ENCODE results near the gene FKBP15.
"Not testable (repeated sequence)": the region's sequence is repeated elsewhere in the genome, so short reads cannot be mapped to it uniquely, and the experiment has no call there.

The FKBP15 gene

GRCh38 chr9:113221003-113221799 lies at the start of gene FKBP15, which contains the start of gene SLC31A1:
FKBP15 (minus strand) TSS chr9:113221277; CDS start chr9:113221243, 34 bp downstream.
SLC31A1 (plus strand) TSS chr9:113221544; CDS start chr9:113256149, 34,605 bp downstream.
- peak; percentile 99 for DNase-seq

- DNase-seq = no peak
Measured at GRCh38 chr9:113269871-113270270, 48.8 kb upstream of the FKBP15 start.

DNA sequence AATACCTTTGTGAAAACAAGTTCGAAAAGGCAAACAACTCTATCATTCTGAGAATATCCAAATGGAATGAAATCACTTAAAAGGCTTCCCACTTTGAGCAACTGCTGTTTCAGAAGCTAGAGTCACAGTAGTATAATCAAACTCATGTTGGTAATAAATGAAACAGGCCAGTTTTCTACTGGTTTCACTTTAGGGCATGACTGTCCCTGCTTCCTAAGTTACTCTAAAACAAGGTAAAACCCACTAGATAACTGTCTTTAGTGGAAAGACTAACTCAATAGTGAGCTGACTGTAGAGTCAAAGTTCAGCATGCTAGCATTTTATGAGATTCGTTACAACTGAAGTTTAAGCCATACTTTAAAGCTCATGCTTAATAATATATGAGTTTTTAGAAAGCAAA lies 48.3 kb upstream of the FKBP15 start:
- DNase-seq = peak; percentile 34

GRCh38 chr9:113267911-113268566 lies 47.0 kb upstream of the FKBP15 start:
- no peak for DNase-seq

DNA sequence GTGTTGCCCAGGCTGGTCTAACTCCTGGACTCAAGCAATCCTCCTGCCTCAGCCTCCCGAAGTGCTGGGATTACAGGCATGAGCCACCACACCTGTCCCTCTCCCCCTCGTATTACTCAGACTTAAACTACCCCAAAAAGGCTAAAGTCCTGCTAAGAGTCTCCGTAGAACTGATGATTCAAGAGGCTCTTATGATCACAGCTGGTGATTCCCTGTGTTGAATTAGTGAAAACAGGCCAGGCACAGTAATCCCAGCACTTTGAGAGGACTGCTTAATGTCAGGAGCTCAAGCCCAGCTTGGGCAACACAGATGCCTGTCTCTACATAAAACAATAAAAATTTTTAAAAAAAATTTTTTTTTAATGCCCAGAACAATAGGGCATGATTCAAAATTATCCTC lies 45.1 kb upstream of the FKBP15 start:
- DNase-seq = no peak

DNA sequence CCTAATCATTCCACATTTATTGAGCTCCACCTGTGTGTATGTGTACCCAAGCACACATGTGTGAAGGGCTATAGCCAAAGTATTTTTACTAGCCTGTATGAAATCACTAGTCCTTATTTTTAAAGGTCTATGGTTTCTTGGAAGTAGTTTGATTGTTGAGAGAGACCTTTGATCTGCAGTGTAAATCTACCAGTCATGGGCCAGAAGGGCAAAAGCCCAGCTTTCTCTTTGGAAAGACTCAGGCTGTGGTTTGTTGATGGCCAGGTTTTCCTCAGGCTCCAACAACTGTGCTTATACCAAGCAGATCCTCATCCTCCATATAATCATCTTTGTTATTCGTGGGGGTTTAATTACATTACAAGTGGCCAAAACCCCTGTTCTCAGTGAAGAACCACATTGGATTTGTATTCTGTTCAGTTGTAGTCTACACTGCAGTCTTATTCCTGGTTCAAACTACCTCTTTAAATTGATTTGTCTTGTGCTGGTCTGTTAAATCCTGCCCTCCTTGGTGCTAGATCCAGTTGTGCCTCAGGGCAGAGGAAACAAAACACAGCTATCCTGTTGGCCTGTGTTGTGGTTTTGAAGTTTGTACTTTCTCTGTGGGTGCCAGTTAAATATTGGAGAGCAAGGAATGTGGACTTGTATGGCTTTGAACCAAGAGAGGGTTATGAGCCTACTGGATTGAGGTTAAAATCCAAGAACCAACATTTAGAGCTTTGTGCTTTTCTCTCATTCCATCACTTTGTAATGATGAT lies 41.0 kb upstream of the FKBP15 start:
- DNase-seq = no peak

DNA sequence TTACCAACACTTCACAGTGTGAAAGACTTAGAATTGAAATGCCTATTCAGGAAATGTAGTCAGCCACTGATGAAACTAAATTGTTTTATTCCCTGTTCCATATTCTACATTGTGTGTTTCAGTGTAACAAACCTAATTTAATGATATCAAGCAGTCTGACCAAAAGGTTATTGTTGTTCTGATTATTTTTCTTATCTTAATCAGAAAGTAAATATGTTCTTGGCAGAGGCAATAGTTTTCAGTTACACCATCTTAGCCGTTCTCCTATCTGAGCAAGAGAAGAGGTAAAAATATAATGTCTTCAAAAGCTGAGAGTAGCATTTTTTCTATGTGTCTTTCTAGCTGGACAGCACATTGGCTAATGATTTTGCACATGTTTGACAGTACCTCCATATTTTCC lies 37.2 kb upstream of the FKBP15 start:
- no peak for DNase-seq

GRCh38 chr9:113257863-113258262 lies 36.8 kb upstream of the FKBP15 start:
- no peak for DNase-seq

DNA sequence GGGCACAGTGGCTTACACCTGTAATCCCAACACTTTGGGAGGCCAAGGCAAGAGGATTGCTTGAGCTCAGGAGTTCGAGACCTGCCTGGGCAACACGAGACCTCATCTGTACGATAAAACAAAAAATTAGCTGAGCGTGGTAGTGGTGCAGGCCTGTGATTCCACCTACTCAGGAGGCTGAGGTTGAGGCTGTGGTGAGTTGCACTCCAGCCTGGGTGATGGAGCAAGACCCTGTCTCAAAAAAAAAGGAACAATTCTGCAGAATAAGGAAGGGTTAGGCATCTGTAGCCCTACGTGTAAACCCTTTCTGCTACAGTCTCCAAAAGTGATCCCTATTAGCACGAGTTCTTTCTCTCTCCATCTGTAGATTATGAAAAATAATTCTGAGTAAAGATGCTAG lies 34.4 kb upstream of the FKBP15 start:
- DNase-seq = no peak

DNA sequence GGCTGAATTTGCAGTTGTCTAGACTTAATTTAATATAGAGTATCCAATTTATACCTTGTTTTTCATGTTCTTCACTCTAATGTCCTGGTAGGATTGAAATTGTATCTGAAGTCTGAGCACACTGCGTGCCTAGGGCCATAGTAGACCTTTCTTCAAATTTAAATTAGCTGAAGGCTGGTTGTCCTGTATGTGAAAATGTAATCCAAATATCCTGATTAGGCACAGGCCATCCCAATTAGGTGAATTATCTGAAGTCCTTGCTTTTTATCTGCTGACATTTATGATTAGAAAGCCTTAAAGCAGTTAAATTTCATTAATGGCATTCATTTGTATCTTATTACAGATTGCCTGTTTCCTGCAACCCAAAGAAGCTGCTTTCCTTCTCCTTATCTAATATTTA lies 33.9 kb upstream of the FKBP15 start:
- no peak for DNase-seq

DNA sequence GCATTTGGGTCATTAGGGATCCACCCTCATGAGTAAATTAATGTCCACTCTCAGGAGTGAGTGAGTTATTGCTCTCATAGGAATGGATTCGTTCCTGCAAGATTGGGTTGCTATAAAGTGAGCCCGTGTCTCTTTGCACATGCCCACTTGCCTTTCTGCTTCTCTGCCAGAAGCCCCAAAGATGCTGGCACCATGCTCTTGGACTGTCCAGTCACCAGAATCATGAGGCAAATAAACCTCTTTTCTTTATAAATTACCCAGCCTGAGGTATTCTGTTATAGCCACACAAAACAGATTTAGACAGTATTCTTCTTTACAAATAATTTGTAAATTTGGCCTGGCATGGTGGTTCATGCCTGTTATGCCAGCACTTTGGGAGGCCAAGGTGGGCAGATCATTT lies 29.7 kb upstream of the FKBP15 start:
- DNase-seq = no peak

DNA sequence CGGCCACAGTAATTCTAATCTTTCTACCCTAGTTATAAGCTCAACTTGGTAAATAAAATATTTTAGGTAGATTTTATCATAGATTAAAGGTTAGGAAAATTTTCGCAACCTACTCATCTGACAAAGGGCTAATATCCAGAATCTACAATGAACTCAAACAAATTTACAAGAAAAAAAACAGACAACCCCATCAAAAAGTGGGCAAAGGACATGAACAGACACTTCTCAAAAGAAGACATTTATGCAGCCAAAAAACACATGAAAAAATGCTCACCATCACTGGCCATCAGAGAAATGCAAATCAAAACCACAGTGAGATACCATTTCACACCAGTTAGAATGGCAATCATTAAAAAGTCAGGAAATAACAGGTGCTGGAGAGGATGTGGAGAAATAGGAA lies 28.6 kb upstream of the FKBP15 start:
- not testable (repeated sequence) for DNase-seq

- DNase-seq = no peak
Measured at GRCh38 chr9:113247640-113248039, 26.6 kb upstream of the FKBP15 start.

DNA sequence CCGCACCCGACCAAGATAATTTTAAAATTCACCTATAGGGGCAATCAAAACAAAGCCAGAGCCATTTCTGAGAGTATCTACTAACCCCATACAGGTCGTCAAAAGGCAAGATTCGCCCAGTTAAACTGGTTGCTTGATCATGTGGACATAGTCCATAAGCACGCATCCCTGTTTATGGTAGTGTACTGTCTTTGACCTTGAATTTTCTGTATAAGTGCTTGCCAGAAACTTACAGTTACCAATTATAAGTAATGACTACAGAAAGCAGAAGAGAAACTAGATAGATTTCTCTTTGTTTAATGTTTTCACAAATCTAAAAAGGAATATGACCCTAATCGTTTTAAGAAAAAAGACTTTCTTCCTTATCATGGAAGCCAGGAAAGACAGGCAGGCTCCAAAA lies 25.9 kb upstream of the FKBP15 start:
- no peak for DNase-seq

DNA sequence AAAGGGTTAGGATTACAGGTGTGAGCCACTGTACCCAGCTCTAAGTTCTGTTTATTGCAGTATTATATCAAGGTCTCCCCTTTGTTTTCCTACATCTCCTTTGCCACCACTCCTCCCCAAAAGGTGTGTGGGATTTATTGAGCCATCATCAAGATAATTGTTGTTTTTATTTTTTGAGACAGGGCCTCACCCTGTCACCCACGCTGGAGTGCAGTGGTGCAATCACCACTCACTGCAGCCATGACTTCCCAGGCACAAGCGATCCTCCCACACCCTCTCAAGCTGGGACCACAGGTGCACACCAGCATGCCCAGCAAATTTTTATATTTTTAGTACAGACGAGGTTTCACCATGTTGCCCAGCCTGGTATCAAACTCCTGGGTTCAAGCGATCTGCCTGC lies 24.8 kb upstream of the FKBP15 start:
- DNase-seq = no peak

DNA sequence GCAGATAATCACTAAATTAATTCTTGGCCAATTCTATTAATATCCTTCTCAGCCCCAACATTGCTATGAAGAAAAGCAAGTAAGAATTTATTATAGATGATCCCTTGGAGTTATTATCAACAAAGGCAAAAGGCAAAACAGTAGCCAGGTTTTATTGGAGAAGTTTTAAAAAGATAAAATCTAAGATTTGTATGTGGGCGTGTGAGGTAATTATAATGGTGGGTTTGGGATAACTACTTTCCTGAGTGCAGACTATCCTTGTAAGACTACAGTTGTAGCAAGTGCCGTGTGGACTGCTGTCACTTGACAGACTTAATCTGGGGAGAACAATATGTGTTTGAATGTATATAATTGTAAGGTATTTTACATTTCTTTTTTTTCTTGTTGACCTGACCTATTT lies 23.5 kb upstream of the FKBP15 start:
- no peak for DNase-seq

DNA sequence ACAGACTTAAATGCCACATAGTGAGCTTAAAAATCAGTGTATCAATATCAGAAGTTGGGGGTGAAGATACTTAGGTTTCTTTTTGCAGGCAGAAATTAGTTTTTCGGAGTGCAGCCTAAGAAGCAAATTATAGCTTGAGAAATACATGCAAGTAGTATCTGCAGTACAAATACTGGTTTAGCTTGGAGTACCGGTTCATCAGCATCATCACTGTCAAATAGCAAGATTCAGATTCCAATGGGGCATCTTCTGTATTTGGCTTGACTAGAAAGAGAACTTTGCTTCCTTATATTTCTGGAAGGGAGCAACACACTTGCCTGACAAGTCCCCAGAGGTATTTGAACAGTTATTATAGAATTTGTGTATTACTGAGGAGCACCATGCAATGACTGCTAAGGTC lies 20.1 kb upstream of the FKBP15 start:
- no peak for DNase-seq

GRCh38 chr9:113238859-113239232 lies 17.8 kb upstream of the FKBP15 start:
- DNase-seq = no peak

DNA sequence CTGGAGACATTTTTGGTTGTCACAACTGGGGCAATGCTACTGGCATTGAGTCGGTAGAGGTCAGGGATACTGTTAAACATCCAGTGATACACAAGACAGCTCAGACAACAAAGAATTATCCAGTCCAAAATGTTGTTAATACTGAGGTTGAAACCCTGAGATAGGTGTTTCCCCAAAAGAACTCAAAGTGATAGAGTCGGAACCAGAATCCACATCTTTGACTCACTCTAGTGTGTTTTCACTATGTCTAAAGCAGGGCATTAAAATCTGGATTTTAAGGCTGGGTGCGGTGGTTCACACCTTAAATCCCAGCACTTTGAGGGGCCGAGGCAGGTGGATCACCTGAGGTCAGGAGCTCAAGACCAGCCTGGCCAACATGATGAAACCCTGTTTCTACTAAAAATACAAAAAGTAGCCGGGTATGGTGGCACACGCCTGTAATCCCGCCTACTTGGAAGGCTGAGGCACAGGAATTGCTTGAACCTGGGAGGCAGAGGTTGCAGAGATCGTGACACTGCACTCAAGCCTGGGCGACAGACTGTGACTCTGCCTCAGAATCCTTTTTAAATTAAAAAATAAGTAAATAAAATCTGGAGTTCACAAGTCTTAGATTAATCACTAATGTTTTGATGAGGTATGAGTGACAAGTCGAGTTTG lies 17.3 kb upstream of the FKBP15 start:
- no peak for DNase-seq

DNA sequence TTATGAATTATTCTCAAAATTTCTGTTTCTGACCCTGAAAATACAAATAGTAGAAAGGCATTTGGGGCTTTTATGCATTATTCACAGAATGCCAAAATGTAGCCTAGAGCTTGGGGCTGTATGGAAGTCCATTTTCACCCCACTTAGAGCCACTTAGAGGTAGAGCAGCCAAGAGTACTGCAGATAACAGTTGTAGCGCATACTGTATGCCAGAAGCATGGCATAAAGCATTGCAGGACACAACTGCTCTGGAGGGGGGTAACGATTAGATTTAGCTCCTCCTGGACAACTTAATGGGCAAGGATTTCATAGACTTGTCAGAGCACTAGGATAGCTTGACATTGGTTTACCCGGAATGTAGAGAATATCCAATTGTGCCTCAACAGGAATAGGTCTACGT lies 15.9 kb upstream of the FKBP15 start:
- DNase-seq = no peak

- not testable (repeated sequence) for DNase-seq
Measured at GRCh38 chr9:113235701-113236255, 14.7 kb upstream of the FKBP15 start.

DNA sequence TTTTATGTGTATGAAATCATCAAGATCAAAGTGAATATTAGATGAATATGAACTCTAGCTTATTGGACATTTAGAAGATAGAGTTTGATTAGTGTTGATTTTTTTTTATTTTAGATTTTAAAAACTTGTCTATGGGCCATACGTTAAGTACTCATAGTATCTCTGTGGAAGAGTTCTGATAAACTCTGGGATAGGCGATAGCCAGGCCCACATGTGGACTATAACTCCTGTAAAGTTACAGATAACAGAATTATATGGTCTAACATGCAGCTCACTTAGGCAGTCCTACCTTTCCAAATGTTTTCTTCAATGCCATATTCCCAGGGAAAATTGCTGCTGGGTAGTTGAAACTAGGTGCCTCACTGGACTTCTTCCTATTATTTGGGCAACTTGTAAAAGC lies 10.6 kb upstream of the FKBP15 start:
- no peak for DNase-seq

- DNase-seq = no peak
Measured at GRCh38 chr9:113228130-113228665, 7.1 kb upstream of the FKBP15 start.

All from activated CD4-positive, alpha-beta T cell treated with anti-CD3 and anti-CD28 coated beads, Interleukin-10, Interleukin-2, amounts not matched to agents 100 ng/mL and 50 ng/mL, durations not matched to agents 16 hours and 8 hours (primary cell).